GM10266 (cell line): ENCODE measurements around the gene C19orf81.

Source experiments
- DNase-seq: peaks from one replicate; pipeline ENCODE4 v3.0.0; 2012; ENCODE audit errors: extremely low spot score
- TF ChIP-seq, protein P1 (sequence below): IDR thresholded peaks from 2 replicates; pipeline ENCODE4 v1.5.1; 2012; ENCODE audit warnings: mild to moderate bottlenecking, low read depth; ENCODE audit not compliant: control insufficient read depth, insufficient read depth; ENCODE audit errors: missing control alignments

The C19orf81 gene

DNA sequence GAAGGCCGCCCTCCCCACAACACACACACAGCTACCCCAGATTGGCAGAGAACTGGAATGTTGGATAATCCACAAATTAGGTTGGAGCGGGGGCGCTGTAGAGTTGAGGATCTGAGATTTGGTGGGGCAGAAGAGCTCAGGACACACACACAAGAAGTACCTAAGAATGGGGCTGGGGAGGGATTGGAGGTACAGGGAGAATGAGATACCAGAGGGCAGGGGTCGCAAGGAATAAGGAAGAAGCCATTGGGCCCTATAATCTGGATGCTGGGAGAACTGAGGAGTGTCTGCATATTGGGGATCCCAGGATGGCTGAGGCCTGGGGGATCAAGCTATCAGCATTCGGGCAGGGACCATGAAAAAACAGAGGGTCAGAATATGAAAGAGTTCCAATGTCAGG is 21.1 kb upstream of the C19orf81 start:
- TF ChIP-seq, protein P1, sequence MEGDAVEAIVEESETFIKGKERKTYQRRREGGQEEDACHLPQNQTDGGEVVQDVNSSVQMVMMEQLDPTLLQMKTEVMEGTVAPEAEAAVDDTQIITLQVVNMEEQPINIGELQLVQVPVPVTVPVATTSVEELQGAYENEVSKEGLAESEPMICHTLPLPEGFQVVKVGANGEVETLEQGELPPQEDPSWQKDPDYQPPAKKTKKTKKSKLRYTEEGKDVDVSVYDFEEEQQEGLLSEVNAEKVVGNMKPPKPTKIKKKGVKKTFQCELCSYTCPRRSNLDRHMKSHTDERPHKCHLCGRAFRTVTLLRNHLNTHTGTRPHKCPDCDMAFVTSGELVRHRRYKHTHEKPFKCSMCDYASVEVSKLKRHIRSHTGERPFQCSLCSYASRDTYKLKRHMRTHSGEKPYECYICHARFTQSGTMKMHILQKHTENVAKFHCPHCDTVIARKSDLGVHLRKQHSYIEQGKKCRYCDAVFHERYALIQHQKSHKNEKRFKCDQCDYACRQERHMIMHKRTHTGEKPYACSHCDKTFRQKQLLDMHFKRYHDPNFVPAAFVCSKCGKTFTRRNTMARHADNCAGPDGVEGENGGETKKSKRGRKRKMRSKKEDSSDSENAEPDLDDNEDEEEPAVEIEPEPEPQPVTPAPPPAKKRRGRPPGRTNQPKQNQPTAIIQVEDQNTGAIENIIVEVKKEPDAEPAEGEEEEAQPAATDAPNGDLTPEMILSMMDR, result no peak
- DNase-seq, result no peak

DNA sequence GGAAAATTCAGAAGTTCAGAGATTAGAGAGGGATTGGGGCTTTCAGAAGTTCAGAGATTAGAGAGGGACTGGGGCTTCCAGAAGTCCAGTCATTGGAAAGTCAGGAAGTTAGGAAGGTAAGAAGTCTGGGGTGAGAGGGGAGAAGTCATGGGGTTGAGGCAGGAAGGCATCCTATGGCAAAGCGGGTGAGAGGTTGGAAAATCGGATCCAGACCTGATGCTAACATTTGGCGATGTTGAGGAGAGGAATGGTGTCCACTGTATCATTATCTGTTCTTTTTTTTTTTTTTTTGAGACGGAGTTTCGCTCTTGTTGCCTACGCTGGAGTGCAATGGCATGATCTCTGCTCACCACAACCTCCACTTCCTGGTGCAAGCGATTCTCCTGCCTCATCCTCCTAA is 20.7 kb upstream of the C19orf81 start:
- TF ChIP-seq, protein P1, result no peak
- DNase-seq, result no peak

DNA sequence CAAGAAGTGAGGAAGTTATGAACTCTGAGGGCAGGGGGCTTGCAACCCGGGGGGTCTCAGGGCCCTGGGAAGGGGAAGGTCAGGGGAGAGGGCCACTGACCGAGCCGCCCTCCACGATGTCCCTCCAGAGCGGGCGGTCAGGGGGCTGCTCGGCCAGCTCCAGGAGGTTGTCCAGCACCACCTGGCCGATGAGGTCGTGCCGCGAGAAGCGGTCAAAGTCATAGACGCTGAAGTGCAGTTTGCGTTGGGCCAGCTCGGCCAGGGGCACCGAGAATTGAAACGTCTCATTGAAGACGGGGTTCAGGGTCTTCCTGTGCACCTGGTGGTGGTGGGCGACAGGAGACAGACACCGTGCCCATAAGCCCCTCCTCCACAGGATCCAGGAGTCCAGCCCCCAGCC is 20.1 kb upstream of the C19orf81 start:
- DNase-seq, result no peak
- TF ChIP-seq, protein P1, result no peak

DNA sequence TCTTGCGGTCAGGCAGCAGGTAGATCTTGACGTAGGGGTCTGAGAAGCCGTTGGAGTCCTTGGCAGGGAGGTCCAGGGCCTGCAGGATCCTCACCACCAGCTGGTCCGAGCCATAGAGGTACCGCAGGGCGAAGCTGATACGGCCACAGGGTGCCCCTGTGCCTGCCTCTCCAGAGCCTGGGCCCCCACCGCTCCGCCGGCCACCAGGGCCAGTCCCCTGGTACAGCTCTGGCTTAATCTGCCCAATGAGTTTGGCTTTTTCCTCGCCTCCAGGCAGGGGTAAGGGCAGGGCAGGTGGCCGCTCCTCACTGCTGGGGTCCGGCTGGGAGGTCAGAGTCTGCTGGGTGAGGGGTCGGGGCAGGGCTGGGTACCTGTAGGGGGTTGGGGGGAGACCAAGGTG is 19.4 kb upstream of the C19orf81 start:
- TF ChIP-seq, protein P1, result no peak
- no peak for DNase-seq

DNA sequence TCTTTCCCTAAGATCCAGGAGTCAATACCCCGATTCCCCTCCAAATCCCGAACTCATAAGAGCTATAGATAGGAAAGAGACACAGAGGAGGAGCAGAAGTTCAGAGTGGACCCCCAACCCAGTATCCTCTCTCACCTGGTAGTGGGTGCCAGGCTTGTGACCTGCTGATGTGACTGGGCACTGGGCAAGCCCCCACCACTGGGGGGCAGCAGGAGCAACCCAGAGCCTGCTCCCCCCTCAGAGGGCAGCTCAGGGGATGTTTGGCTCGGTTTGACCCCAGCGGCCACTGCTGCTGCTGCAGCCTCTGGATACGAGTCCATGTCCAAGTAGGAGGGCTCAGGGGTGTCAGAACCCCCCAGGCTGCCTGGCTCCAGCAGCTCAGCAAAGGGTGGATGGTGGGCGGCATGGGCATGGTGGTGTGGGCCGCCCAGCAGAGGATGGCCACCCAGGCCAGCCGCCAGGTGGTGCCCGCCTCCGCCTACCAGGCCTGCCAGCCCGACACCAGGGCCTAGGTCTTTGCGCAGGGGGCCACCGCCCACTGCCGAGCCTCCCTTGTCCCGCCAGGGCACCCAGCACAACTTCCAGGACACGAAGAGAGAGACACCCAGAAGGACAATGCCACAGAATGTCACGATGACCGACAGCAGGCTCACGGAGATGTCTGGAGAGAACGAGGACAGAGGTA is 17.0 kb upstream of the C19orf81 start:
- TF ChIP-seq, protein P1, result no peak

DNA sequence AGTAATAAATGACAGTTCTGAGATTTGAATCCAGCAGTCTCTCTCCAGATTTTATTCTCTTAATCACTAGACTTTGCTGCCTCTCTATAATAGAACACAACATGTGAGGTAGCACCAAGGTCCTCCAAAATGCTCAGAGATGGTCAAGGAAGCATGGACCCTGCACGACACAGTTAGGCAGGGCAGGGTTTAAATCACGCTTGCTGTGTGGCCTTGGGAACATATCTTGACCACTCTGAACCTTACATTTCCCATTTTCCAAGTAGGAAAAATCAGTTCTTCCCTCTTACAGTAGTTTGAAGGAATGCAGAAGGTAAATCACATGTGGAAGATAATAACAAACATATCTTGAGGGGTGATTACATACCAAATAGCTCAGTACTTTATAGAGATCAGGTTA is 15.9 kb upstream of the C19orf81 start:
- TF ChIP-seq, protein P1, result no peak
- no peak for DNase-seq

More for the DNA sequence above, 17.0 kb upstream of the C19orf81 start:
- DNase-seq, result no peak

DNA sequence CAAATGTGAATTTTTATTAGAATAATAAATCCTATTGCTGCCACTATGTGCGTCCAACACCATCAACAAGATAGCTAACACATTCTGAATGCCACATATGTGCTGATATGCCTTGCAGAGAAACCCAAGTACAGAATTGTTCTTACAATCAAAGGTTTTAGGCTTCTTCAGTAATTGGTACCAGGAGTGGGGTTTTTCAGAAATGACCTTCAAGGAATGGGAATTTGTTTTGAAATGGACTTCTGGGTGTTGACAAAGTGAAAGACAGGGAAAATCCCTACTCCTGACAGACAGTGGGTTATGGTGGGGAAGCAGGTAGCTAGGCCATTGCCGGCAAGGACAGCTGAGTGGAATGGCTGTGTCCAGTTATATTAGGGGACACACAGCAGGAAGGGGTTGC is 15.3 kb upstream of the C19orf81 start:
- TF ChIP-seq, protein P1, result no peak
- DNase-seq, result no peak
